Measurements from ENCODE around the gene CRYGC. TPM values are rescaled to one million over a fixed set of nuclear protein-coding genes. Genes with fewer than 3 reads are reported as not detected.
"Not testable (repeated sequence)": the region's sequence is repeated elsewhere in the genome, so short reads cannot be mapped to it uniquely, and the experiment has no call there.

CRYGC gene
- total and polyA plus RNA-seq, 3 experiments from 2014 or later: not detected

DNA sequence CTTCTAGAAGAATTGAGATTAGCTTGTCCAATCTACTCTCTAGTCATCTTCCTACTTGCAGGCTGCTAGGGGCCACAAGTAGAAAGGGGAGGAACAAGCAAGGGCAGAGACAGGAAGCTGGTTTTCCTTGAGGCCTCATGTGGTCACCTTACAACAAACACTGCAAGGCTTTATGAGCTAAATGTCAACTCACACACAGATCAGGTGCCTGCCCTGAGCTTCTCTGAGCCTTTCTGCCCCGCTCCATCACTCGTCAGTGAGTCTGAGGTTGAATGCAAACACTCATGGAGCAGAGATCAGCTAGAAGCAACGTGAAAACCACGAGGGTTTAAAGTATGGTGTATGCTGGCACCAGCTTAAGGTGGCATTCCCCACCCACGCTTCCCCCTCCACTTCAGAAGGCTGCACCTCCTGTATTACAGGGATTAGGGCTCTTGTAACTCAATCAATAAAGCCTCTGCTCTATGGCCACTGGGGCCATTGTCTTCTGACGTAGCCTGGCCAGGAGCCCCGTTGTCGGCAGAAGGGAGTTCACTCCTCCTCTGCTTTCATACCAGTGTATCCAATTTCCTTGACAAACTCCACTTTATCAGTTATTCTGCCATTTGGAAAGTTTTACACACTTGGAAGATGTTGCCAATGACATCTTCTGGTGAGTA, 5.4 kb upstream of the CRYGC start:
- Mint-ChIP-seq H3K27me3 (peaks cover 4 to 7% of the 10 kb centered on the region in 2 donors), H3K27ac (peak overlapping the region in 1 of 8 donors; percentile 61), H3K4me1 (peaks cover 6 to 11% (median 8%) of the 10 kb centered on the region in 3 donors), H3K9me3 (peaks cover 0 to 6% (median 0%) of the 10 kb centered on the region in 5 donors), H3K4me3 (peak overlapping the region in 1 of 7 donors; percentile 15), H3K36me3 (peaks cover 0 to 4% (median 0%) of the 10 kb centered on the region in 3 donors)
- DNase-seq: peak in 1 of 5 donors; percentile 14
- no peaks in the 10 kb centered on the region for H3K9me3 ChIP-seq (ENCODE audit: low read length)
- ChIA-PET CTCF (no interaction called here), POLR2A (no interaction called here)
- no peak overlapping the region for H3K4me3 ChIP-seq (ENCODE audit: low read length)
- no peak overlapping the region for H3K27ac ChIP-seq (ENCODE audit: low read depth, low read length)
- peaks cover 7% of the 10 kb centered on the region for H3K4me1 ChIP-seq (ENCODE audit: insufficient read depth, low read length)
- no peaks in the 10 kb centered on the region for H3K27me3 ChIP-seq (ENCODE audit: insufficient read depth, low read length, poor library complexity, severe bottlenecking)
- H3K36me3 ChIP-seq (ENCODE audit: insufficient read depth, low read length): no peaks in the 10 kb centered on the region

DNA sequence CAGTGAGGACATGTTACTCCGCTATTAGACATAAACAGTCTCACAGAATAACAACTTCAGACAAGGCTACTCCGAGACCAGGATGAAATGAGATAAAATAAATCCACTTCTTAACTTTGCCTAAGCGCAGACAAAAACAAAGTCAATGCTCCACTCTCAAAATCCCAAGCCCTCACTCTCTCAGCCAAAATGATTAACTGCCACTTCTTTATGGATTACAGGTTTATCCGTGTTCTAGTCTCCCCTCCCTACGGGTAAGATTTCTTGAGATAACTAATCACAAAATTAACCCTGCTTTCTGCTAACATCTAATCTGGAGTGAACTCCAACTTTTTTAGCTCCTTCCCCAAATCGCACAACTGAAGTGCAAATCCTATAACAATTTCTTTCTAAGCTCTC, 1.1 kb upstream of the CRYGC start:
- H3K4me3 Mint-ChIP-seq: no peak overlapping the region
- ChIA-PET CTCF (no interaction called here), POLR2A (no interaction called here)
- no peak overlapping the region for H3K27ac Mint-ChIP-seq
- no peak overlapping the region for H3K27ac ChIP-seq (ENCODE audit: low read depth, low read length)
- no peaks in the 10 kb centered on the region for H3K36me3 Mint-ChIP-seq
- no peak for DNase-seq
- H3K9me3 ChIP-seq (ENCODE audit: low read length): no peaks in the 10 kb centered on the region
- H3K27me3 ChIP-seq (ENCODE audit: insufficient read depth, low read length, poor library complexity, severe bottlenecking): no peaks in the 10 kb centered on the region
- no peaks in the 10 kb centered on the region for H3K36me3 ChIP-seq (ENCODE audit: insufficient read depth, low read length)
- H3K4me1 ChIP-seq (ENCODE audit: insufficient read depth, low read length): peaks cover 7% of the 10 kb centered on the region
- peaks cover 6 to 9% (median 8%) of the 10 kb centered on the region in 3 donors for H3K4me1 Mint-ChIP-seq
- H3K4me3 ChIP-seq (ENCODE audit: low read length): no peak overlapping the region
- H3K9me3 Mint-ChIP-seq: no peaks in the 10 kb centered on the region
- H3K27me3 Mint-ChIP-seq: peaks cover 2 to 17% of the 10 kb centered on the region in 2 donors

DNA sequence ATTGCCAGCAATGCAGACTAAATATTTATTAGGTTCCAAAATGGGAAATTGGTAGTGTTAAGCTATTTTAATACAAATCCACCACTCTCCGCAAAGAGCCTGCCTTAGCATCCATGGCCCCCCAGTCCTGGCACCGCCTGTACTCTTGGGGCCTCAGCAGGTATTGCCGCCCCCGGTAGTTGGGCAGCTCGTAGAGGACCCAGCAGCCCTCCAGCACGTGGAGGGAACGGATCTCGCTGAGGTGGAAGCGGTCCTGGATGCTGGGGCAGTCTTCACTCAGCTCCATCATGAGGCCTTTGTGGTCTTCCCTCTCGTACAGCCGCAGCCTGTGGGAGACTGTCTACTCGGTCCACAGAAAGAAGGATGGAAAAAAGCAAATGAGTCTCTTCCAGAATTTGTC, 1.5 kb downstream of the CRYGC start:
- Mint-ChIP-seq H3K27ac (no peak overlapping the region), H3K9me3 (no peaks in the 10 kb centered on the region), H3K4me3 (no peak overlapping the region), H3K27me3 (peaks cover 15 to 37% of the 10 kb centered on the region in 2 donors), H3K36me3 (peaks cover 0 to 1% (median 0%) of the 10 kb centered on the region in 3 donors), H3K4me1 (peaks cover 5 to 17% (median 7%) of the 10 kb centered on the region in 3 donors)
- no peak for DNase-seq
- Histone ChIP-seq H3K9me3 (ENCODE audit: low read length) (no peaks in the 10 kb centered on the region), H3K36me3 (ENCODE audit: insufficient read depth, low read length) (no peaks in the 10 kb centered on the region), H3K4me3 (ENCODE audit: low read length) (no peak overlapping the region), H3K4me1 (ENCODE audit: insufficient read depth, low read length) (no peaks in the 10 kb centered on the region), H3K27ac (ENCODE audit: low read depth, low read length) (no peak overlapping the region), H3K27me3 (ENCODE audit: insufficient read depth, low read length, poor library complexity, severe bottlenecking) (no peaks in the 10 kb centered on the region)
- ChIA-PET POLR2A (no interaction called here), CTCF (no interaction called here)

DNA sequence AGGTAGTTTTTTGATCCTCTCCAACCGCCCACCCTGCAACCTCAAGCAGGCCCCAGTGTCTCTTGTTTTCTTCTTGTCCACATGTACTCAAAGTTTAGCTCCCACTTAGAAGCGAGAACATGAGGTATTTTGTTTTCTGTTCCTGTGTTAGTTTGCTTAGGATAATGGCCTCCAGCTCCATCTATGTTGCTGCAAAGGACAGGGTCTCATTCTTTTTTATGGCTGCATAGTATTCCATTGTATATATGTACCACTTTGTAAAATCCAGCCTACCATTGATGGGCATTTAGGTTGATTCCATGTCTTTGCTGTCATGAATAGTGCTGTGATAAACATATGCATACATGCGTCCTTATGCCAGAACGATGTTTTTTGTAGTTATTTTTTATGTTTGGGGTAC, 2.5 kb downstream of the CRYGC start:
- no peak overlapping the region for H3K4me3 Mint-ChIP-seq
- POLR2A ChIA-PET: no interaction called here
- no peaks in the 10 kb centered on the region for H3K4me1 ChIP-seq (ENCODE audit: insufficient read depth, low read length)
- H3K9me3 ChIP-seq (ENCODE audit: low read length): no peaks in the 10 kb centered on the region
- no peak overlapping the region for H3K27ac Mint-ChIP-seq
- H3K4me3 ChIP-seq (ENCODE audit: low read length): no peak overlapping the region
- no peak for DNase-seq
- peaks cover 15 to 31% of the 10 kb centered on the region in 2 donors for H3K27me3 Mint-ChIP-seq
- CTCF ChIA-PET: no interaction called here
- H3K36me3 Mint-ChIP-seq: peaks cover 0 to 1% (median 0%) of the 10 kb centered on the region in 3 donors
- H3K36me3 ChIP-seq (ENCODE audit: insufficient read depth, low read length): no peaks in the 10 kb centered on the region
- no peaks in the 10 kb centered on the region for H3K27me3 ChIP-seq (ENCODE audit: insufficient read depth, low read length, poor library complexity, severe bottlenecking)
- no peak overlapping the region for H3K27ac ChIP-seq (ENCODE audit: low read depth, low read length)
- H3K4me1 Mint-ChIP-seq: peaks cover 5 to 17% (median 7%) of the 10 kb centered on the region in 3 donors
- H3K9me3 Mint-ChIP-seq: no peaks in the 10 kb centered on the region

DNA sequence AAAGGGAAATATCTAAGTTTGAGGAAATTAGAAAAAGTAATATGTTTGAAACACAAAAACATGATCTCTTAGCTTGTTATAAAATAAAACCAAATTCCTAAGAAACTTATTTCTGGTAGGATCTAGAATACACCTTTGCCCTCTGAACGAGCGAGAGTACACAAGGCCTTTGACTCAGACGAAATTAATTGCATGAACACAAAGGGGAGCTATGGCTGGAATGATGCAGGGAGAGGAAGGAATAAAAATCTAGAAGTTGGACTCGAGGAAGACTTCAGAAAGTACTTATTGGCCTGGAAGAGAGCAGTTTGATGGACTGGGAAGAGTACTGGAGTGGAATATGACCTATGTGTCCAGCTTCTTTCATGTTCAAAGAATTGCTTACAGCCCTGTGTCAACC, 4.4 kb downstream of the CRYGC start:
- Histone ChIP-seq H3K4me3 (ENCODE audit: low read length) (no peak overlapping the region), H3K27ac (ENCODE audit: low read depth, low read length) (no peak overlapping the region), H3K9me3 (ENCODE audit: low read length) (no peaks in the 10 kb centered on the region), H3K4me1 (ENCODE audit: insufficient read depth, low read length) (no peaks in the 10 kb centered on the region), H3K36me3 (ENCODE audit: insufficient read depth, low read length) (no peaks in the 10 kb centered on the region), H3K27me3 (ENCODE audit: insufficient read depth, low read length, poor library complexity, severe bottlenecking) (no peaks in the 10 kb centered on the region)
- ChIA-PET POLR2A (no interaction called here), CTCF (no interaction called here)
- DNase-seq: no peak
- Mint-ChIP-seq H3K27ac (no peak overlapping the region), H3K9me3 (no peaks in the 10 kb centered on the region), H3K4me1 (peaks cover 5 to 17% (median 7%) of the 10 kb centered on the region in 3 donors), H3K4me3 (peak overlapping the region in 1 of 7 donors; percentile 4), H3K27me3 (peaks cover 16 to 42% of the 10 kb centered on the region in 2 donors), H3K36me3 (peaks cover 0 to 1% (median 0%) of the 10 kb centered on the region in 3 donors)

DNA sequence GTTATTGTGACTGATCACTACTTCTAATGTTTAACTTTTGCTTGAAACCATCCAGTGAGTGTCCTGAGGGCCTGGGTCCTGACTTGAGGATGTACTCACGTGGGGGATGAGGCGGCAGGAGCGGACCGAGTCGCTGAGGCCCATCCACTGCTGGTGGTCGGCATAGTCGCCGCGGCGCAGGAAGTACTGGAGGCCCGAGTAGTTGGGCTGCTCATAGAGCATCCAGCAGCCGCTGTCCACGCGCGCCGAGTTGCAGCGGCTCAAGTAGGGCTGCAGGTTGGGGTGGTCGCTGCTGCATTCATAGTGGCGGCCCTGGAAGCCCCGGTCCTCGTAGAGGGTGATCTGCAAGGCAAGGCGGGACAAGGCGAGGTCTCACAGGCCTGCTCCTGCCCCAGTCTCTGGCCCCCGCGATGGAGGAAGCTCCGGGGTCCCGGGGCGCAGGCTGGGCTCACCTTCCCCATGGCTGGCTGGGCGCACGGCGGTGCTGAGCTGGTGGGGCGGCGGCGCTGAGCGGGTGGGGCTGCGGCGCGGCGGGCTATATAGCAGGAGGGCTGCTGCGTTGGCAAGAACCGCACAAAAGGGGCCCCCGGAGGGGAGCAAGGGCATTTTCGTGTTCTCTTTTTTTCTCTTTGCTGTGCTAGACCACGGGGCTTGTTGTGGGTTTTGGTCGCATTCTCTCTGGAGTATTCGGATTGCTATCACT, 5.5 kb downstream of the CRYGC start, which contains the start of gene CRYGD:
Gene CRYGD (minus strand): TSS at position 512 of the 703 bp plus-strand sequence. CDS start 51 bp downstream, at position 461.
- peak within 1 kb of the TSS in 5 of 7 donors; percentile 13 to 57 (median 30) for H3K4me3 Mint-ChIP-seq
- H3K4me1 Mint-ChIP-seq: peaks cover 5 to 17% (median 7%) of the 10 kb centered on the region in 3 donors
- H3K27ac ChIP-seq (ENCODE audit: low read depth, low read length); H3K4me3 ChIP-seq (ENCODE audit: low read length); H3K9me3 ChIP-seq (ENCODE audit: low read length); CTCF ChIA-PET; H3K27ac Mint-ChIP-seq; H3K36me3 Mint-ChIP-seq; DNase-seq; POLR2A ChIA-PET; H3K4me1 ChIP-seq (ENCODE audit: insufficient read depth, low read length); H3K36me3 ChIP-seq (ENCODE audit: insufficient read depth, low read length); H3K27me3 ChIP-seq (ENCODE audit: insufficient read depth, low read length, poor library complexity, severe bottlenecking); H3K9me3 Mint-ChIP-seq: not testable (repeated sequence)
- H3K27me3 Mint-ChIP-seq: peaks cover 16 to 37% of the 10 kb centered on the region in 2 donors

DNA sequence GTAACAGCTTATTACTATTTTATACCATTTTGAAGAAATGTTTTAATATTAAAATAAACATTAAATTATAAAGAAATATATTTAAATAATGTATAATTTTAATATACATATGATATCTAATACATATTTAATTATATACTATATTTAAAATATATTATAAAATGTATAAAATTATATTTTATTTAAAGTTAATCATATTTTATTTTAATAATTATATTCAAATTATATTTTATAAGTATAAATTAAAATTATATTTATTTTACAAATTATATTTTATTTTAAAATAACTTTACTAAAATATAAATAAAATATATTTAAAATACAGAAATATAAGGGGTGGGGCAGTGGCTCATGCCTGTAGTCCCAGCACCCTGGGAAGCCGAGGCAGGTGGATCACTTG, 7.4 kb downstream of the CRYGC start:
- no peak overlapping the region for H3K4me3 Mint-ChIP-seq
- Histone ChIP-seq H3K27me3 (ENCODE audit: insufficient read depth, low read length, poor library complexity, severe bottlenecking) (no peaks in the 10 kb centered on the region), H3K4me1 (ENCODE audit: insufficient read depth, low read length) (no peaks in the 10 kb centered on the region), H3K9me3 (ENCODE audit: low read length) (no peaks in the 10 kb centered on the region), H3K4me3 (ENCODE audit: low read length) (no peak overlapping the region), H3K27ac (ENCODE audit: low read depth, low read length) (no peak overlapping the region), H3K36me3 (ENCODE audit: insufficient read depth, low read length) (no peaks in the 10 kb centered on the region)
- H3K36me3 Mint-ChIP-seq: peaks cover 0 to 1% (median 0%) of the 10 kb centered on the region in 3 donors
- peaks cover 5 to 17% (median 7%) of the 10 kb centered on the region in 3 donors for H3K4me1 Mint-ChIP-seq
- DNase-seq: no peak
- H3K9me3 Mint-ChIP-seq: no peaks in the 10 kb centered on the region
- H3K27me3 Mint-ChIP-seq: peaks cover 16 to 33% of the 10 kb centered on the region in 2 donors
- ChIA-PET CTCF (no interaction called here), POLR2A (no interaction called here)
- H3K27ac Mint-ChIP-seq: no peak overlapping the region

DNA sequence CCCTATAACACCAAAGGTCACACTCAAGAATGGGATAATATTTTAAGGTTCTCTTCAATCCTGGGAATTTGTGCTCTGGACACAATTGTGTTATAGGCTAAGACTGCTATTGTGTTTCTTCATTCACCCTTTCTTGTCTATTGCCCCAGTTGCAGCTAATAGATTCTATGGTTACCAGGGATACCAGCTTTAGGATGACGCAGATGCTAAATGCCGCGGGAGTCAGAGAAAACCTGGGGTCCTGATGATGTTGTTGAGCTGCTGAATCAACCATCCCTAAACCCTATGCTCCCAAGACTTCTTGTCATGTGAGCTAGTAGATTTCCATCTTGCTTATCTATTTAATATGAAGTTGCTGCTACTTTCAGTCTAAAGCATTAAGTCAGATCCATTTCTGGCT, 10.7 kb downstream of the CRYGC start:
- Mint-ChIP-seq H3K27me3 (peaks cover 1 to 19% of the 10 kb centered on the region in 2 donors), H3K4me3 (no peak overlapping the region), H3K27ac (no peak overlapping the region), H3K4me1 (peaks cover 1 to 3% (median 3%) of the 10 kb centered on the region in 3 donors), H3K36me3 (no peaks in the 10 kb centered on the region), H3K9me3 (no peaks in the 10 kb centered on the region)
- Histone ChIP-seq H3K4me3 (ENCODE audit: low read length) (no peak overlapping the region), H3K4me1 (ENCODE audit: insufficient read depth, low read length) (no peaks in the 10 kb centered on the region), H3K27me3 (ENCODE audit: insufficient read depth, low read length, poor library complexity, severe bottlenecking) (no peaks in the 10 kb centered on the region), H3K9me3 (ENCODE audit: low read length) (no peaks in the 10 kb centered on the region), H3K36me3 (ENCODE audit: insufficient read depth, low read length) (no peaks in the 10 kb centered on the region), H3K27ac (ENCODE audit: low read depth, low read length) (no peak overlapping the region)
- ChIA-PET CTCF (no interaction called here), POLR2A (no interaction called here)
- DNase-seq: no peak
